Measurements from ENCODE around the gene NXPH3.

DNA sequence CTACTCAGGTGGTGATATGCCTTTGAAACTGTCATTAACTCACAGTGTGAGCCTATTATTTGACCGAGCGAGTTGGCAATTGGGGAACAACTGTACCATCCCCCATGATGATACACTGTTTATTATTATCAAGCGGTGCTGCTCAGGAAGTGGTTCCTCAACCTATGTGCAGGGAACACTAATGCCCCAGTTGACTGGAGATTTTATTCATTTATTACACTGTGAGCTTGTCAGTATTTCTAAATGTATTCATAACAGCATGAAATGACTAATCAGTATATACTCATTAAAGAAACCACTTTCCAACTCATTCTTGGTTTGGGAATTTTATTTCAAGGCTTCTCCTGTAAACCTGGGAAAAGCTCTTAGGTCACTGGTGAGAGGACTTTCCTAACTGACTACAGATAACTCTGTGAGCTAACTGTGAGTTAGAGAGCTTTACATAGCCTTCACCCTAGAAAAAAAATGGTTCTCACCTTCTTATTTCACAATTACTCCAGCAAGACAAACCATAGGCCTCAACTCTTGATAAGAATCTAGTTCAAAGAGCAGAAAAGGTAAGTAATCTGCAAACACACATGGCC lies 42.4 kb downstream of the NXPH3 start:
- TF ChIP-seq, protein P1, sequence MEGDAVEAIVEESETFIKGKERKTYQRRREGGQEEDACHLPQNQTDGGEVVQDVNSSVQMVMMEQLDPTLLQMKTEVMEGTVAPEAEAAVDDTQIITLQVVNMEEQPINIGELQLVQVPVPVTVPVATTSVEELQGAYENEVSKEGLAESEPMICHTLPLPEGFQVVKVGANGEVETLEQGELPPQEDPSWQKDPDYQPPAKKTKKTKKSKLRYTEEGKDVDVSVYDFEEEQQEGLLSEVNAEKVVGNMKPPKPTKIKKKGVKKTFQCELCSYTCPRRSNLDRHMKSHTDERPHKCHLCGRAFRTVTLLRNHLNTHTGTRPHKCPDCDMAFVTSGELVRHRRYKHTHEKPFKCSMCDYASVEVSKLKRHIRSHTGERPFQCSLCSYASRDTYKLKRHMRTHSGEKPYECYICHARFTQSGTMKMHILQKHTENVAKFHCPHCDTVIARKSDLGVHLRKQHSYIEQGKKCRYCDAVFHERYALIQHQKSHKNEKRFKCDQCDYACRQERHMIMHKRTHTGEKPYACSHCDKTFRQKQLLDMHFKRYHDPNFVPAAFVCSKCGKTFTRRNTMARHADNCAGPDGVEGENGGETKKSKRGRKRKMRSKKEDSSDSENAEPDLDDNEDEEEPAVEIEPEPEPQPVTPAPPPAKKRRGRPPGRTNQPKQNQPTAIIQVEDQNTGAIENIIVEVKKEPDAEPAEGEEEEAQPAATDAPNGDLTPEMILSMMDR (IDR thresholded peaks at IDR 0.05) = no peak
- TF ChIP-seq EZH2 (IDR thresholded peaks at IDR 0.05; ENCODE audit: borderline replicate concordance, insufficient read depth, low read depth, low read length, poor library complexity, severe bottlenecking) = no peak

Data from B cell (primary cell).